SKM-1 (cell line): Measurements from ENCODE around the gene ACADL.

Source experiments
- DNase-seq: peaks from one replicate; lab custom pipeline; 2025; ENCODE audit not compliant: unreplicated experiment; lab: John Stamatoyannopoulos, UW

Gene ACADL

GRCh38 chr2:210224941-210225672, at the start of gene ACADL:
Gene ACADL, minus strand, starts transcription at chr2:210225447. Its CDS starts 184 bp downstream, at chr2:210225263.
- DNase-seq: no peak

GRCh38 chr2:210271300-210271699, 46.1 kb upstream of the ACADL start:
- no peak for DNase-seq

- no peak for DNase-seq
These were observed 43.9 kb upstream of the ACADL start for GRCh38 chr2:210269148-210269547.

DNA sequence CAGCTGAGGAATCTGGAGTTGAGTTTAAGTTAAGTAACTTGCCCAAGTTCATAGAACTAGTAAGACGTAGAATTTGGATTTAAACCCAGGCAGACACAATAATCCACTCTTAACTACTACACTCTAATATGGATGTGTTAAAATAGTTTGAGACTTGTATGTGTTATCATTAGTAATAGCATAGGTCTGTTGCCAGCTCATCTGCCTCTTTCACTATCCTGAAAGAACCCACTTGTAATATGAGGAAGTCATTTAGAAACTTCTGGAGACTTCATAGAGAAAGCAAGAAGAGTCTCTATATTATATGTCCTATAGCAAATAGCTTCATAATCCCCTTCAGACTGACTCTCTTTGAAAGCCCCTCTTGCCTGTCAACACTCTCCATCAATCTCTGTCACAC, 43.0 kb upstream of the ACADL start:
- no peak for DNase-seq

- no peak for DNase-seq
These were observed 42.5 kb upstream of the ACADL start for GRCh38 chr2:210267698-210268097.

GRCh38 chr2:210264282-210264681, 39.0 kb upstream of the ACADL start:
- DNase-seq: no peak

DNA sequence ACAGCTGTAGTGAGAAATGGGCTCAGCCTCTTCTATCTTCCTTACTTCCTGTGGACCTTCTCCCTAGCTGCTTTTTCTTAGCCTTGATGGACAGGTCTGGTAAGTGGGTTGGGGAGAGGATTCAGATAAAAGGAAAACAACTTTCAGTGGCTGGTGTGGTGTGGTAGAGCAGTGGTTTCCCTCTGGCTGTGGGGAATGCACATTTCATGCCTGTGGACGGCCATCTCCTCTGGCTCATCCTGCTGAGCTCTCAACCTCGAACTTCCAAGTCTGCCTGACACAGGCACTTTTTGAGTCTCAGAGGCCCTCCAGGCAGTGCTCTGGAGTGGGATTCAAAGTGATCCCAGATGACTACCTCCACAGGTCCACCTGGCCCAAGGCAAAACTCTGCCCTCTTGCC, 38.6 kb upstream of the ACADL start:
- DNase-seq: no peak

DNA sequence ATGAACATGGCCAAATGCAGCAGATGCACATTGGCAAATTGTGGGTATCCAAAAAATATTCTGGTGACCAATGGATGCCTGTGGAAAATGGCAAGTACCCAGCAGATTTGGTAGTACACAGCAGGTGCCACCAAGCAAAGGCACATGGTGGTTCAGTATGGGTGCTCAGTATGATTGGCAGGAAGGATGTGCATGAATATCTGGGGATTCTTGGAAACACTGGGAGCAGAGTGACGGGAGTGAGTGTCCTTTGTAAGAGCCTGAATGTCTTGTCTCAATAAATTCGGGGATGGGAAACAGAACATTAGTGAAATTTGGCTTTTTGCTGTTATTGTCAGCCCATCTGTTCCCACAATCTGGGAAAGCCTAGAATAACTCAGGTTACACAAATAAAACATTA, 36.8 kb upstream of the ACADL start:
- DNase-seq: no peak

- DNase-seq: no peak
These were observed 34.4 kb upstream of the ACADL start for GRCh38 chr2:210259687-210260086.

DNA sequence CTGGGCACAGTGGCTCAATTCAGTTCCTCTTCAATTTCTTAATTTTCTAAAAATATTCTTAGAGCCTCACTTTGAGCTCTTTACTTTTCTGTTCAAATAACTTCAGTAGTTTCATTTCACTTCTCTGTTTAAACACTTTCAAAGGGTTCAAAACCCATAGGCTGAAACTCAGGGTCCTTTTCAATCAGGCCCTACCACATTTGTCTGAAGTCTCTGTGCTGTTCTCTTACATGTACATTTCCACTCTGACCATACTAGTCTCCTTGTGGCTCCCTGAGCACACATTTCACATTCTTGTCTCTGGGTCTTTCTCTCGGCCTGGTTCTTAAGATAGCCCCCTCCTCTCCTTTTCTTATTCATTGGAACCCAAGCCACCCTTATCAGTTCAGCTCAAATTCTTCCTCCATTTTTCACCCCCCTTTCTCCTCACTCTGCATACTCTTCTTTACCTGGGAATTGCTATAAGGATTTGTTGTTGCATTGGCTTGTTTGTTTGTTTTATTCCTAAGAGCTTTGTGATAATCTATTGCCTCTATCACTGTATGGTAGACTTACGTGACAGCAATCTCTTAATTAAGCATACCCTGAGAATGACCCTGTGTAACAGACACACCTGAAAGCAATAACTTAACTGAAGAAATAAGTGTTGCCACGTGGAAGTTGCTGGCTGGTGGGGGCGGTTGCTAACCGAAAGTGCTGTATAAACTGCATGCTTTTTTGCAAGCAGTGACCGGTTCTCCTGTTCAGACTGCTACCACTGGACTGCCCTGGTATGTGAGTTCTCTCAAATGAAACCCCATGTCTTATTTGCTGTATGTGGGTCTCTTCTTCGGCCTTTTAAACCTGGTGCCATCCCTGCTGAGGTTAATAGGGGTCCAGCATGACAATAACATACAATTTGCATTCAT, 27.7 kb upstream of the ACADL start:
- no peak for DNase-seq

DNA sequence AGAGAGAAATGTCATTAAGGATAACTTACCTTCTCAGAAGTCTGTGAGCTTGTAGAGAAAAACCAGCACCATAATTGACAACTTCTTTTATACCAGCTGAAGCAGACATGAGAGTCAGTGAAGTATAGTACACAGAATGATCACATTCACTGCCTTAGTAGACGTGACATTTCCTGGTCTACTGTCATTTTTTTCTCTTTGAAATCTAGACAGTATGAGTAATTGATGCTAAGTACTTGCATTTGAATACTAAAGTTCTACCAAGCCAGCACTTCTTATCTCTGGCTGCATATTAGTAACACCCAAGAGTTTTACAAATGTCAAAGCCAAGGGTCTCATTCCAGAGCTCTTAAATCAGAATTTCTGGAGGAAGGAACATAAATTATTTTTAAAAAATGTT, 25.4 kb upstream of the ACADL start:
- no peak for DNase-seq

DNA sequence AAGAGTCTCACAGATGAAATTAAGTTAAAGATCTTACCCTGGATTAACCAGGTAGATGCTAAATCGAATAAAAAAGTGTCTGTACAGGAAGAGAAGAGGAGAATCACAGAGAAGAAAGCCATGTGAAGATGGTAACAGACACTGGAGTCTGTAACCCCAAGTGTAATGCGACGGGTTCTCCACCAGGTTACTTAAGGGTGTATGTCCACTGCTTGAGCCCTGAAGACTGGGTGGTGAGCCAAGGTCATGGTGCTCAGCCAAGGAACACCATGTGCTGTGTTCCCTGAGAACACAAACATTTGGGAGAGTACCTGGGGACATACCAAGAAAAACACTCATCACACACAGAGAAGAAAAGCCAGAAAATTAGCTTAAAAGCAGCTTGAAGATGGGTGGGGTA, 8.2 kb upstream of the ACADL start:
- DNase-seq: no peak

GRCh38 chr2:210230984-210231383, 5.7 kb upstream of the ACADL start:
- no peak for DNase-seq

GRCh38 chr2:210230518-210230917, 5.3 kb upstream of the ACADL start:
- DNase-seq: no peak

DNA sequence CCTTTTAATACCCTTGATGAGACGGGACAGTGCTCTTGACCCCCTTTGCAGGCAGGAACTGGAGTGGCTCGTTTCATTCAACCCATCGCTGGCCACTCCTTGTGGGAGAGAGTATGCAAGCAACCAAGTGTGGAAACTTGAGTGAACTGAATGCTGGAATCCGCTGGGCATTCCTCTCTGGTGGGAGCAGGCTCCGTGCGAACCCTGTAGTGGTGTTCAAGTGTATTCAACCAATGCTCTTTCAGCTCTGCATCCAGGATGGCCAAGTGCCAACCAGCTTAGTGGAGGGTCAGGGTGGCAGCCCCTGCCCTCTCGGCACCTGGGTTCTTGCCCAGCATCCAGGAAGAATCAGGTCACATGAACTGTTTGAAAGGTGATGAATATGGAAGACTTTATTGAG, 3.3 kb upstream of the ACADL start:
- DNase-seq: no peak

DNA sequence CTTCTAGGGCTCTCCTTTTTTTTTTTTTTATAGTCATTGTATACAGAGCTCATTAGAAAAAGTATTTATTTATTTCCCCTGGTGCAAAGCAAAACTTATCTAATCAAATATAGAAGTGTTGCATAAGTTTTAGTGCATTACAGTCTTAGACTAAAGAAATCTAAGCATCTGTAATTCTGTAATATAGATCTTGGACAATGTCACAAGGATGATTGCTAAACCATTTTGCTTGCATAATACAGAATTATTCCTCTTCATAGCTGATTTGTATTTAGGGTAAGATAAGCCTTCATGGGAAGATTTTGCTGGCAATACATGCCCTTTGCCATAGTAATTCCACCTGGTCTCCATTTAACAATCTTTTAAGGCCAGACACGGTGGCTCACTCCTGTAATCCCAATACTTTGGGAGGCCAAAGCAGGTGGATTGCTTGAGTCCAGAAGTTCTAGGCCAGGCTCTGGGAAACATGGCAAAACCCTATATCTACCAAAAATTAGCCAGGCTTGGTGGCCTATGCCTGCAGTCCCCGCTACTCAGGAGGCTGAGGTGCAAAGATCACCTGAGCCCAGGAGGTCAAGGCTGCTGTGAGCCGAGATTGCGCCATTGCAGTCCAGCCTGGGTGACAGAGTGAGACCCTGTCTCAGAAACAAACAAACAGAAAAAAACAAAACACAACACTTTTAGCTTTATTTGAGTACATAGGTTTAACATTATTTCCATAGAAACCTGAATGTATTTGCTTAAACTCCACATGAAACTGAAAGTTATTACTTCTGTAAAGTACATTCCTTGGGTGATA, 2.2 kb upstream of the ACADL start:
- DNase-seq: no peak

DNA sequence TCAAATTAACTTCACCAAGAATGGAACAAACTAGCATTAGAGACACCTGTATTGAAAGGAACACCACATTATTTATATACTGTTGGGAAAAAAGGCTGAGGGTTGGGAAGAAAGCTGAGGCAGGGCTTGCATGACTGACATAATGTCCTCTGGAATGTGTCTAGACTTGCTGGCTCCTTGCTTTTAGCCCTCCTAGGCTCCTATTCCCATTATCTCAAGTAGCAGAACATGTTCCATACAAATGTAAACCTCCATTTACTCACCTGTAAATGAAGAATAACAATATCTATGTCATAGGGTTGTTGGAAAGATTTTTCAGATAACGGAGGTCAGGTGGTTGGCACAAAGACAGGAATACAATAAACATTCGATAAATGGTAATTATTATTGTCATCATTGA, 976 bp upstream of the ACADL start:
- no peak for DNase-seq

DNA sequence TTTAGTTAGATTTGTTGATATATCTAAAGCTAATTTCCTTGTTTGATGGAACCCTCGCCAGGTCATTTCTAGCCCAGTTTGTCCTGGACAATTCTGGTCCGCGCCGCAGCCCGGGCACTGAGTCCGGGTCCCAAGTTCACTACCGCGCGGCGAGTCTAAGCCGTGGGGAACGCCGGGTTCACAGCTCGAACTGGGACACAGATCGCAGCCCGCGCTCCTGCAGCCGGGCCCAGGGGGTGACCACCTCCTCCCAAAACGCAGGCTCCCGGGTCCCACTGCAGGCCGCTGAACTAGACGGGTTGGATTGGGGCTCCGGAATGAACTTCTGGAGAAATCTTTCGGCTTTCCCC, 681 bp downstream of the ACADL start:
- no peak for DNase-seq

DNA sequence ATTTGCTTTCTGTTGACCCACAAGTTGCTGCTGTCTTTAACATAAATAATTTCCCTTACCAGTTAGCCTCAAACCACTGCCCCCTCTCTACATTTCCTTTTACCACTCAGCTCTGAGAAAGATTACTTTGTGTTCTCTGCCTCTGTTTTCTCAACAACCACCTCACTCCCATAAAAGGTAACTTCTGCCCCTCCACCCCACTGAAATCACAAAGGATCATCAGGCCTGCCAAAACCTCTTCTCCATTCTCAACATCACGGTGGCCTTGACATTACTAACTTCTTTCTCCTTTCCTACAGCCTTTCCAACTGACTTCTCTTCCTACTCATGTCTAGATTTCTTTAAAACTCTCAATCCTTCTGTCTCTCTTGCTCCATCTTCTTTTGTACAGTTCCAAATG, 10.1 kb downstream of the ACADL start:
- DNase-seq: no peak

- DNase-seq: no peak
These were observed 15.1 kb downstream of the ACADL start for GRCh38 chr2:210210185-210210584.

GRCh38 chr2:210207929-210208328, 17.3 kb downstream of the ACADL start:
- no peak for DNase-seq

DNA sequence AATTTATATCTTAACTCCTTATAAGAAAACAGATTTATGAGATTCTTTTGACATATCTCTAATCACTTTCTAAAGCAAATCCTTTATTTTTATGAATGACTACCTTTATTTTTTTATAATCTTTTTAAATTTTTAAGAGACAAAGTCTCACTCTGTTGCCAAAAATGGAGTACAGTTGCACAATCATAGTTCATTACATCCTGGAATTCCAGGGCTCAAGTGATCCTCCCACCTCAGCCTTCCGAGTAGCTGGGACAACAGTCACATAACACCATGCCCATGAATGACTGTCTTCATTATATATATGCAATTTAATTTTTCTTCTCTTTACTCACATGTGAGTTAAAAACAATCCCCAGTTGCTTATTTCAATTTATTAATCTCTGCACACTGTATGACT, 21.7 kb downstream of the ACADL start:
- DNase-seq: no peak
